Measurements from ENCODE around the gene ATP2B2. TPM values are rescaled to one million over a fixed set of nuclear protein-coding genes. Genes with fewer than 3 reads are reported as not detected.

ATP2B2 gene
- polyA plus RNA-seq, 3 donors, result 0.36 to 0.55 (median 0.40) TPM

DNA sequence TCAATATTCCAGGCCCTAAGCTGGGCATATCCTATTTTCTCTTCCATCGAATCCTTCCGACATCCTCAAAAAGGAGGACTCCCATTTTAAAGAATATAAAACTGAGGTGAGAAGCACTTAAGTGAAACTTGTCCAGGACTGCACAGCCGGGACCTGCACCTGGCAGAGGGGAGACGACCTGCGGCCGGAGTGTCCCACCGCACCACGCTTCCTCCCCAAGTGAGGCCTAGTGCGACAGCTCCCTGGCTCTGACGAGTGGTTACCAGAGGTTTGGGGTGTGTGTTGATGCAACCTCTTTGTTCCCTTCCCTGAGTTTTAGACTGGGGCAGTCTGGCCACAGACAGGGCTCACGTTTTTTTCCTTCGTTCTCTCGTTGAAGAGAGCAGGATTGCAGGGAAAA lies 24.9 kb upstream of the ATP2B2 start:
- DNase-seq (ENCODE audit: low read depth in 3 of 3, low spot score in 2 of 3), result no peak

DNA sequence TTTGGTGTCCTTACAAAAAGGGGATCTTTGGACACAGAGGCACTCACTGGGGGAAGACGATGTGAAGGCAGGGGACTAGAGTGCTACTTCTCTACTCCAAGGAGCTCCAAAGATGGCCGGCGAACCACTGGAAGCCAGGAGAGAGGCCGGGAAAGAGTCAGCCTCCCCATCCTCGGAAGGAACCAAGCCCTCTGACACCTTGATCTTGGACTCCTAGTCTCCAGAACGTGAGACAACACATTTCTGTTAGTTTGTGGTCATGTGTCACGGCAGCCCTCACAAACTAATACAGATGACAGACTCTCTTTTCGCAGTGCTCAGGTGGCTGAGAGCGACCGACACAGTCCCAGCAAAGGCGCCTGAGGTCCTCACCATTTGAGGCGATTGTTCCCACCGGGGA lies 24.4 kb upstream of the ATP2B2 start:
- DNase-seq (ENCODE audit: low read depth in 3 of 3, low spot score in 2 of 3), result no peak

DNA sequence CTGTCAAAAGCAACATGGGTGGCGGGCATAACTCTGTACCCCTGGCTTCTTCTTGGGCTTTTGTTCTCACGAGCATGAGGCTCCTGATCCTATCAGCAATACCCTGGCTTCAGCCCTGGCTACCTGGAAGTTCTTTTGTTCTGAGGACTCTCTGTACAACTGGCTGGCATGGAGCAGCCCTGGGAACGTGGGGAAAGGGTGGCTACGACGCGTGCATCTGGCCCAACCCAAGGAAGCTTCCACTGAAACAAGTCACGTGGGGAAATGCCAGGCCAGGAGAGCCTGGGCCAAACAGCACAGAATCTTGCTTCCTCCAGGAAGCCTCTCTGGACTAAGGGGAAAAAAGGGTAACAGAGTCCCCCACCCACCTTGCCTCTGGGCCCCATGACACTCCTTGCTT lies 22.7 kb upstream of the ATP2B2 start:
- DNase-seq (ENCODE audit: low read depth in 3 of 3, low spot score in 2 of 3), result no peak

DNA sequence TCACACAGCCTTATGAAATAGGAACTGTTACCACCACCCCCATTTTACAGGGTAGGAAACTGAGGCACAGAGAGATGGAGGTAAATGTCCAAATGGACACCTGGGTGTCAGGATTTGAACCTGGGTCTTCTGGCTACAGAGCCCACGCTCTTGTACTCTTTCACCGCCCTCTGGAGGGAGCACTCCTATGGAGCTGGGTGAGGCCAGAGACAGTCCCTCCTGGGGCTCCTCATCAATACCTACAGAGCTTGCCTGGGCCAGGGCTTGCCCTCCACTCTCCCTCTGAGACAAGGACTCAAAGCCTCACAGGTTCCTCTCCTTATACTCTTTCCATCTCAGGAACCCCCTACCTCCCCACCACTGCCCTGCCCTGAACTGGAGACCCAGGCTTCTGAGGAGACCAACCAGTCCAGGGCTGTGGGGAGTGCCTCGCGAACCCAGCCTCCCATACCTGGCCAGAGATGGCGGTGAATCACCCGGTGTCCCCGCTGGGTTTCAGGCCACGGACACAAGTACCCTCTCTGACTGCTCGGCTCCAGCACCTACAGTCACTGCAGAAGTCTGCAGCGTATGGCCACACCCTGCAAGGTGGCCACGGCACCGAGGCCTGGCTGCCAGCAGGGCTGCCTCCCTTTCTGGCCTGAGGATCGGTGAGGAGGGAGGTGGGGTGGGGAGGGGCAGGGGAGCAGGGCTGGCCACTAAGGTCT lies 22.1 kb upstream of the ATP2B2 start:
- DNase-seq (ENCODE audit: low read depth in 3 of 3, low spot score in 2 of 3), result no peak

DNA sequence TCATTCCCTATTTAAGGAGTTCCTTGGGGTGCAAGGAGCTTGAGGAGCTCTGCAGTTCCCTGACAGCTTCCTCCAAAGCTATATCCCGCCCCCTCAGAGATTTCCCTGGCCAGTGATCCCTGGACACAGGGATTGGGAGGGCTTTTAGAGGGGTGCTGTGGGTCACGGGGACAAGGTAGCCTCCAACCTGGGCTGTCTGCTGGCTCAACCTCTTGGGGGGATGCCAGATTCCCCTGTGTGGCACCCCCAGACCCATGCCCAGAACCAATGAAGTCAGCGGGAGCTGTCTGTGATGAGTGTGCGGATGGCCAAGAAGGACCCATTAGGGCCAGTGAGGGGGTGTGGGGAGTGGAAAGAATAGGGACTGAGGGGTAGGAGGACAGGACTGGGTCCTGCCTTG lies 21.0 kb upstream of the ATP2B2 start:
- DNase-seq (ENCODE audit: low read depth in 3 of 3, low spot score in 2 of 3), result no peak

DNA sequence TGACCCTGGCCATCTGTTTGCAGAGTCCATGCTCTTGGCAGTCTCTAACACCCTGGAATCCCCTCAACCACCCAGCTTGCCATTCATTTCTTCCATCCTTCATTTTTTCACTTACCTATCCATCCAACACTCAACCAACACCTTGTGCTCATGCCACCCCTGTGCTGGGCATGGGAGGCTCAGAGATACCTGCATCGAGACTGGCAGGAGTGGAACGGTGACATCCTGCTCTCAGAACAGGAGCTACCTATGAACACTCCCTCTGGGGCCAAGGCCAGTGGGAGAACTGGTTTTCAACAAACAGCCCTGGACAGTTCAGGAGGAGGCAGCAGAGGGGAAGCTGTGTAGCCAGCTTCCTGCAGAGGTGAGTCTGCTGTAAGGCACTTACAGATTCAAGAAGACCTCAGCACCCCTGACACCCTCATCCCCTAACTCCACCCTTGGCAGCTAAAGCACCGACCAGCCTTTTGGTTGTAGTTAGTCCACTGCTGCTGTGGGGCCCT lies 19.5 kb upstream of the ATP2B2 start:
- no peak for DNase-seq (ENCODE audit: low read depth in 3 of 3, low spot score in 2 of 3)

DNA sequence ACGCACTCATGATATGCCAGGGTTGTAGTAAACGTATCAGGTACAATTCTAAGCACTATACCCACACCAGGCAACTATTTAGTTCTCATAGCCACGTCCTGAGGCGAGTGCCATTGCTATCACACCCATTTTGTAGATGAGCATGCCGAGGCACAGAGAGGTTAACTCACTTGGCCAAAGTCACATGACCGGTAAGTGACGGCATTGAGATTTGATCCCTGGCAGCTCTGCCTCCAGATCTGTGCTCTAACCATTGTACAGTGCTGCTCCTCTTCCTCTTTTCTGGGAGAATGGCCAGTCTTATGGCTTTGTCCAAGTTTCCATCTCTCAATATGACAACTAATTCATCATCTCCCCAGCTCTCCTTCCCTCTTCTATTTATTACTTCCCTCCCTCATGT lies 18.9 kb upstream of the ATP2B2 start:
- DNase-seq (ENCODE audit: low read depth in 3 of 3, low spot score in 2 of 3), result no peak

DNA sequence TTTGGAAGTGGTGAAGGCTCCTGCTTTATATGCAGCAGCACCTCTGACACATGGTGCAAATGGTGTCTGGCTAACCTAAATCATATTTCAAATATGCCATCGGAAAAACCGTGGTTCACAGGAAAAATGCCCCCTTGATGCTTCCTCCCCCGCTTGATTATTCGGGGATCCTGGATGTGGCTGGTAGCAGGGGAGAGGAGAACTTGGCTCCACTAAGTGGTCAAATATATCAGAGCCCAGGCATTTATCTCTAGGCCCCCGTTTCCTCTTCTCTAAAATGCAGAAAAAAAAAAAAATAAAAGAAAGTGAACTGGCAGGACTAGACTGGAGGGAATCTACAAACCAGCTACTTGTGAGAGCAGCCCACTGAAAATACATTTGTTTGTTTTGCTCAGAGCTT lies 18.2 kb upstream of the ATP2B2 start:
- no peak for DNase-seq (ENCODE audit: low read depth in 3 of 3, low spot score in 2 of 3)

DNA sequence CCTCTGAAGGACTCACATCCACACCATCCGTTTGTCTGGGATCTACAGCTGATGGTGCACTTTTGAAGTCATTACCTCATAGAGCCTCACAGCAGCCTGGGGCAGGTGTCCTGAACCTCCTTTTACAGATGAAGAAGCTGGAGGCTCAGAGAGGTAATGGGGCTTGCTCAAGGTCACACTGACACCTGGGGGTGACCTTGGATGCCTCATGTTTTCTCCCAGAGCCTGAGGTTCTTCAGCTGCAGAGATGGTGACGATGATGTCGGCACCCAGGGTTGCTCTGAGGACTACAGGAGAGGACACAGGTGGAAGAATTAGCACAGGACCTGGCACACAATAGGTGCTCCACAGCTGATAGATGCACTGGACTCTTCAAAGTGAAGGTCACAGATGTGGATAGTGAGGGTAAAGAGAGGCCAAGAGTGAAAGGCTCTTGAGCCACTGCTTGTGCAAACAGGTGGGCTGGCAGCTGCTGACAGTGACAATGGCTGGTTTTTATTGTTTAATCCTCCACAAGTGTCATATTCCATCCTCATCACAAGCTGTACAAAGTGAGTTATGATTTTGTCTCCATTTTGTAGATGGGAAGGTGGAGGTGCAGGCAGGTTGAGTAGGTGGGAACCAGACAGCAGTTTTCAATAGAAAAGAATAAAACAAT lies 17.4 kb upstream of the ATP2B2 start:
- no peak for DNase-seq (ENCODE audit: low read depth in 3 of 3, low spot score in 2 of 3)

DNA sequence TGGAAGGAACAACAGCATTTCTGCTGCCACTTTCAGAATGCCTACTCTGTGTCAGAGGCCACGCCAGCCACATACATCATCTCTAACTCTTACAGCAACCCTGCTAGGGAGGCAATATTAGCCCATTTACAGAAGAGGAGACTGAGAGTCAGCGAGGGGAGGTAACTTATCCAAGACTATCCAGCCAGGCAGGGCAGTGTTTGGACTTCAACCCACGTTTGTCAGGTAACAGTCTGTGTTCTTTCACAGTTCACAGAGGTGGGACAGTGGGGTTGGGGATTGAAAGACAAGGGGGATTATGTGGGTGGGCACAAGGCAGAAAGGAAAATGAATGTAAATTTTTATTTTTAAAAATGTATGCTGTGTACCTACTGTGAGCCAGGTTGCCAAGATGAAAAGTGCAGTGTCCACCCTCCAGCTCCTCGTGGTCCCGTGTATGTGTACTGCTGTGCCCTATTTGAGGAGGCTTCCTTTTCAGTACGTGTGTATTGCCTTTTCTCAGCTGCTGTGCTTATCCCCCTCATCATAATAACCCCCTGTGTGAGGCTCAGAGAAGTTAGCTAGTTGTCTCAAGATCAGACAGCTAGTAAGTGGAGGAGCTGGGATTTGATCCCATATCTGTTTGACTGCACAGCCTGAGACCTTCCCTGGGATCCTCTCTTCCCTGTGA lies 16.5 kb upstream of the ATP2B2 start:
- DNase-seq (ENCODE audit: low read depth in 3 of 3, low spot score in 2 of 3), result no peak

DNA sequence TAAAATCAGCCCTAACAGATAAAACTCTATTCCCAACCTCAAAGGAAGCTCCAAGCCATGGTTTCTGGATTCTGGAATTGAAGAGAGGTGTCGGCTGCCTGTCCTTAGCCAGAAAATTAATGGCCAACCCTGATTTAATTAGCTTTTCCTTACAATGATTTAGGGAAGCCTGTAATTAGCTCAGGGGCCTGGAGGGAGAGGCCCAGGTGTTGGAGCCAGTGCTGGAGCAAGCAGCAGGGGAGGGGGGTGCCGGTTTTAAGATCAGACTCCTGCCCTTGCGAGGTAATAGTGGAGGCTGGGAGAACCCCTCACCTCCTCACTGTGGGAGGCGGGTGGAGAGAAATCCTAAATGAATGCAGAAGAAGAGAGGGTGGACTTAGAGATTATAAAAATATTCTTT lies 14.7 kb upstream of the ATP2B2 start:
- DNase-seq (ENCODE audit: low read depth in 3 of 3, low spot score in 2 of 3), result no peak

DNA sequence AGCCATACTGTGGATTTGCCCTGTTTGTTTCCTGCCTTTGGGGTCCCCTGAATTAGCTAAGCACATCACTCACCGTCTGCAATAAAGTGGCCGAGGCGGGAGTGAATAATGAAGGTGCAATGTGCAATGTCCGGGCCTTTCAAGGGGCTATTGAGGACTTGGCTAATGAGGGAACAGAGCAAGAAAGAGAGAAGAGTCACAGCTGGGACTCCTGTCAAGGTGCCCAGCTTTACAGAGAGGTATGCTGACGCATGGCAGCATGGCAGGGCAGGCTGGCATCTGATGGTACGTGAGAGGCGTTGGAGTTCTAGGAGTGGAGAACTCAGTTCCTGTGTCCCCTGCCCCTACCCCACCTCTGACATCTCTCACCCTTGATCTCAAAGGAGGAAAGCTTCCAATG lies 13.8 kb upstream of the ATP2B2 start:
- no peak for DNase-seq (ENCODE audit: low read depth in 3 of 3, low spot score in 2 of 3)

DNA sequence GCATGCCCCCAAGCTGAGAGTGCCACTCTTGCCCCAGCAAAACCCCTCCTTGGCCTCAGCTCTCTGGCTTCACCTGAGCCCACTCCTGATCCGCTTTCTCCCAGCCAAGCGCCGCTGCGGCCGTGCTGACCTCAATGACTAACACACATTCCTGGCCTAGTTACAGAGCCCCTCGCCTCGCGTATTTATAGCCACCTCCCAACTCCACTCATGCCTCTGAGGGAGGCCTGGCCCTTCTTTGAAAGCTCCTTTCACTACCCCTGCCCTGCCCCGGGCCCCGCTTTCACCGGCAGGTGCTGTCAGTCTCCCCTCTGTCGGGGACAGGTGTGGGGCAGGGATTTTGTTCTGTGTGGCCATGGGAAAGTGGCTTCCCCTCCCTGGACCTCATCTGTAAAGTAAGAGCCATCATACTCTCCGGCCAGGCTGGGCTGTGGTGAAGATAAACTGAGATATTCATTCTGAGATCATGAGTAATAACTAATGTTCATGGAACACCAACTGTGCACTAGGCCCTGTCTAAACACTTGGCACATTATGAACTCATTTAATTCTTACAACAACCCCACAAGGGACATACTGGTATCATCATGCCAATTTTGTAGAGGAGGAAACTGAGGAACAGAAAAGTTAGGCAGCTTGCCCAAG lies 13.2 kb upstream of the ATP2B2 start:
- no peak for DNase-seq (ENCODE audit: low read depth in 3 of 3, low spot score in 2 of 3)

DNA sequence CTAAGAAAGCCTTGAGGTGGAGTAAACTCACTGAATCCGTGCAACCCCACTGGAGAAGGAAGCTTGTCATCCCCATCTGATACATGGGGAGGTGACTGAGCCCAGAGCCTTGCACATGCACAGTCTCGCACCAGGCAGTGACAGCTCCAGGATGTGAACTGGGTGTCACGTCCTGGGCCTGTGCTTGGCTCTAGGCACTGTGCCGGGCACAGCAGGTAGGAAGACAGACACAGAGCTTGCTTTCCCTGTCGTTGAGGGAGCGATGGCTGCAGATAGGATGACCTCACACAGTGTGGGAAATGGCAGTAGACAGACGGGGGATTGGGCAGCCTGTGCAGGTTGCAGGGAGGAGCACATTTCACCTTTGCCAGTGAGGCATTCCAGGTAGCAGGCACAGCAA lies 12.2 kb upstream of the ATP2B2 start:
- DNase-seq (ENCODE audit: low read depth in 3 of 3, low spot score in 2 of 3), result no peak

DNA sequence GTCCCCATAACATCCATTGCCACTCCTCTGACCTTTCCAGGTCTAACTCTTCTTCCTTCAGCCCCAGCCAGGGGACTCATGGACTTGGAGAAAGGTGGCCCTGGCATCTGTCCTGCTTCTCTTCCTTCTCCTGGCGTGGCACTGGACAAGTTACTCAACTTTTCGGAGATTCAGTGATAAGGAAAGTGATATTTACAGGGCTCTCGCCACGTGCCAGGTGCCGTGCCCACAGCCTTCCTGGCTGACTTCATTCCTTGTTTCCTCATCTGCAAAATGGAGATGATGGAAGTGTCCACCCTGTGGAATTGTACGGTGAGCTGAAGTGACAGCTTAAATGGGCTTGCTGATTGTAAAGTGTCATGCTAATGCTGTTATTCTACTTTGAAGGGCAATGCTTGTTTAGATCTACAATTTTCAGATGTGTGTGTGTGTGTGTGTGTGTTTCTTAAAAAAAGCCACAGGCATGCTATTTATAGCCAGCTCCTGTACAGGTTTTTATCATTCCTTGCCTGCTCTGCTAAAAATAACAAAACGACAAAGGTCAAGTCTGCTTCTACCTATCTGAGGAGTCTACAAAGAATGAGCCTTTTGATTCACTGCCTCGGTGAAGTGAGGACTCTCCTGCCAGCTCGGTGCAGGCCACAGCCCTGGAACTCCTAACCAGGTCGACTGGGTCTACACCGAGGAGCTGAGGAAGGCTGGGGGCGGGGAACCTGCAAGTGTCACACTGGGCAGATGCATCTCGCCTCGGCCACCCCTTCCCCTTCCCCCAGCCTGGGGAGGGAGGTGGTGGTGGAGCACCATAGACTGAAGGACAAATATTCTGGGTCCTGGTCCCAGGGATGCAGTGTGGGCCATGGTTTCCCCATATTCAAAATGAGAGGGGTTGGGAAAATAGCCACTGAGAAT lies 11.4 kb upstream of the ATP2B2 start:
- DNase-seq (ENCODE audit: low read depth in 3 of 3, low spot score in 2 of 3), result no peak

DNA sequence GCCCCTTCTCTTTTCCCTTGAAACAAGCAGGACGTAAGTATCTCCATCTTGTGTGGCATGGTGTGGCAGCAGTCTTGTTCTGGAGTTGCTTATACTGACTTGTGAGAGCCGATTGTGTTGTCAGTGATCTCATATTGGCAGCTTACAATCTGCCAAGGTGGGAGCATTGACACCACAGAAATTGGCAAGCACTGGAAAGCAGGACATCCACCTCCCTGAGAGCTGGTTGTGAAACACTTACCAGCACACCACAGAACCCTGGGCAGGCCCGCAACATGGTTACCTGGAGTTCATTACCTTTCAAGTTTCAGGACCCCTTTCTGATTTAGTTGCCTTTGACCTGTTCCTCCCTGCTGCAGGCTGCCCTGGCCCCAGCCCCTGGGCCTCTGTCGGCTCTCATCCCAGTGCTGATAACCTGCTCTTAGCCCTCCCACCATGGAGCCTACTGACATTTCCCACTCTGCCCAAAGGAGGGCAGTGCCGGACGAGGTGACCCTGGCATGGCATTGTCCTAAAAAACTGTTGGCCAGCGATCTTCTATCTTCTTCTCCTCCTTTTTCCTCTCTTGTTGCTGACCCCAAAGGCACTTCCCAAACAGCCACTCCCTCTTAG lies 10.6 kb upstream of the ATP2B2 start:
- DNase-seq (ENCODE audit: low read depth in 3 of 3, low spot score in 2 of 3), result no peak

DNA sequence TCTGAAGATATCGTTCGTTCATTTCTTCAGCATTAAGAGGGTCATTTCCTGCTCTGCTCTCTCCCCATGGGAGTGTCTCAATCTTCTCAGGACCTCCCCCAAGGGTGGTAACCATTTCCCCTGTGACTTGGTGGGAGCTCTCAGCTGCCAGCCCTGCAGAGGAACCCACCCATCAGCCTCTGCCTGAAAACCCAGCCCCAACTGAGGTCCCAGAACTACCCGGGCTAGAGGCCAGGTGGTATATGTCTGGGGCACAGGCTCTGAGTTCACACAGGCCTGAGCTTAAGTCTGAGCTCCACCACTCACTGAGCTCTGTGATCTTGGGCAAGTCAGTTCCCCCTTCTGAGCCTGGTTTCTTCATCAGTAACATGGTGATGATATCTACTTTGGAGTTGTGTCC lies 10.0 kb upstream of the ATP2B2 start:
- no peak for DNase-seq (ENCODE audit: low read depth in 3 of 3, low spot score in 2 of 3)

DNA sequence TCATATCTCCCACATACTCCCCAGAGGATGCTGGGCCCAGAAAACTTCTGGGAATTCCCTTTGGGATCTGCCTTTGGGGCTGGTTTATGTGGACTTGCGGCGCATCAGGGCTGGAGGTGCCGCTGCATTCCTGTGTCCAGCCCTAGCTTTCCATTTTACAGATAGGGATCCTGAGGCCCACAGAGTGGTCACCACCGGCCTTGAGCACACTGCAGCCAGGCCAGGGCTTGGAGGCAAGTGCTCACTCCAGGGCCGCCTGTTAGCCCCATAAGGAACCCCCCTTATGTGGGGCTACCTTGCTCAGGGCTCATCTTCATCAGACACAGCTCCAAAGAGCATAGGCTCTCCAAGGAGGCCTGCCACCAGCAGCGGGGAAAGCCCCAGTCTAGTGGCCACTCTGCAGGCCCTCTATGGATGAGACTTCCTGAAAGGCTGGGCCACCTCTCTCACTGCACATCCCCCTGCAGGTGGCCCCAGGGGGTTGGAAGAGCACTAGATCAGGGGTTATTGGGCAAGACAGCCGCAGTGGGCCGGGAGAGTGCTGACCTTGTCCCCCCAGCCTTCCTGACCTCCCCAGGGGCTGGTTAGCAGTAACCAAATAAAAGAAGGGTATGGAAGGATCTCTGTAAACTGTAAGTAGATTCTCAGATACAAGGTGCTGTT lies 9.2 kb upstream of the ATP2B2 start:
- no peak for DNase-seq (ENCODE audit: low read depth in 3 of 3, low spot score in 2 of 3)

DNA sequence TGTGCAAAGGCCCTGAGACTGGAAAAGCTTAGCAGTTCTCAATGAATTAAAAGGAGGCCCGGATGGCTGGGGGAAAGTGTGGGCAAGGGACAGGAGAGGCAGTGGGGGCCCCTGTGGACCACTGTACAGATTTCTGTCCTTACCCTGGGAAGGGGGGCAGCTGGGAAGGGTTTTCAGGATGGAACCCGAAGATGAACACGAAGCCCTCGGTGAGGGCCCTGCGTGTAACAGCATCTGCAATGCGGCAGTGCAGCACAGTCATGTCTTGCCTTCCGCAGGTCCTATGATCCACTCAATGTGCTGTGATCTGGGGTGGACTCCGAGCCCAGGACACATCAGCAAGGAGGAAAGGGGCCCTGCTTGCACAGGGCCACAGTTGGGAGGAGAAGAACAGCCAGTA lies 7.9 kb upstream of the ATP2B2 start:
- DNase-seq (ENCODE audit: low read depth in 3 of 3, low spot score in 2 of 3), result no peak

DNA sequence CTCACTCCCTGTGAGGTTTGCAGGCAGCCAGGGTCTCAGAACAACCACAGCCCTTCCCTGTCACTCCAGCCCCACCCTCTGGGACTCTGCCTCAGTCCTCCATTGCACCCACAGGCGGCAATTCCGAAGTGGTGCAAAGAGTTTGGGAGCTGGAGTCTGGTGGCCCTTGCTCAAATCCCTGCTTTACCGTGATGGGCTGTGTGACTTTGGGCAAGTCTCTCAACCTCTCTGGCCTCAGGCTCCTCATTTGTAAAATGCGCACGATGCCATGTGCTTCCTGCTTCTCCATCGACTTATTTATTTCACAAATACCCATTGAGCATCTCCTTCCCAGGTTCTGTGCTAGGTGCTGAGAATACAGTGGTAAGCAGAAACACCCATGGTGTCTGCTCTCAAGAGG lies 7.3 kb upstream of the ATP2B2 start:
- no peak for DNase-seq (ENCODE audit: low read depth in 3 of 3, low spot score in 2 of 3)
